ENCODE data around the gene GRIP1. TPM values are rescaled to one million over a fixed set of nuclear protein-coding genes. Genes with fewer than 3 reads are reported as not detected.

Gene GRIP1
- total RNA-seq, 3 donors from 2014 or later, result 6.6 to 22.8 (median 12.8) TPM

DNA sequence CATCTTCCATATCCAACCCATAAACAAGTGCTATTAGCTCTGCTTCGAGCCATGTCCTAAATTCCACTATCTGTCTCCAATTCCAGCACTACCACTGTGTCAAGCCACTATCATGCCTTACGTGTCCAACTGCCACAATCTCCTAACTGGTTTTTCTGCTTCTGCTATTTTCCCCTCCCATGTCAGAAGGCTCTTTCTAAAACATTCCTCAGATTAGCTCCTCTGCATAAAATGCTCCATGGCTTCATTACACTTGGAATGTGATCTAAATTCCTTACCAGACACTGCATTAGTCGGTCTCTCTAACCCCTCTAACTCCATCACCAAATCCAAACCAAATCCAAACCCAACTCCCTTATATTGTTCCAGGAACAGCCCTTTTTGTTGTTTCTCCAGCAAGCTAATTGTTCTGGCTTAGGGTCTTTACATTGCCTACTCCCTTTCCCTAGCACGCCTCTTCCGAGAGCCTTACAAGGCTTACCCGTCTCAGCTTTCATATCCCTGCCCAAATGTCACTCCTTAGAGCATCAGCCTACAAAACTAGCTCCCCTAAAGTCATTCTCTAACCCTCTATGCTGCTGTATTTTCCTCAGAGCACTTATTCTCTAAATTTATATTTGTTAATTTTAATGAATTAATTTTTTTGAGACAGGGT lies 236.8 kb downstream of the GRIP1 start:
- H3K4me3 ChIP-seq, result no peak overlapping the region
- TF ChIP-seq, protein P1, sequence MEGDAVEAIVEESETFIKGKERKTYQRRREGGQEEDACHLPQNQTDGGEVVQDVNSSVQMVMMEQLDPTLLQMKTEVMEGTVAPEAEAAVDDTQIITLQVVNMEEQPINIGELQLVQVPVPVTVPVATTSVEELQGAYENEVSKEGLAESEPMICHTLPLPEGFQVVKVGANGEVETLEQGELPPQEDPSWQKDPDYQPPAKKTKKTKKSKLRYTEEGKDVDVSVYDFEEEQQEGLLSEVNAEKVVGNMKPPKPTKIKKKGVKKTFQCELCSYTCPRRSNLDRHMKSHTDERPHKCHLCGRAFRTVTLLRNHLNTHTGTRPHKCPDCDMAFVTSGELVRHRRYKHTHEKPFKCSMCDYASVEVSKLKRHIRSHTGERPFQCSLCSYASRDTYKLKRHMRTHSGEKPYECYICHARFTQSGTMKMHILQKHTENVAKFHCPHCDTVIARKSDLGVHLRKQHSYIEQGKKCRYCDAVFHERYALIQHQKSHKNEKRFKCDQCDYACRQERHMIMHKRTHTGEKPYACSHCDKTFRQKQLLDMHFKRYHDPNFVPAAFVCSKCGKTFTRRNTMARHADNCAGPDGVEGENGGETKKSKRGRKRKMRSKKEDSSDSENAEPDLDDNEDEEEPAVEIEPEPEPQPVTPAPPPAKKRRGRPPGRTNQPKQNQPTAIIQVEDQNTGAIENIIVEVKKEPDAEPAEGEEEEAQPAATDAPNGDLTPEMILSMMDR (IDR thresholded peaks at IDR 0.05), result no peak
- DNase-seq (no peak), ATAC-seq (no peak)
- H3K4me1 ChIP-seq (ENCODE audit: low read depth), result no peaks in the 10 kb centered on the region
- intact Hi-C loops (cut with DNase I, micrococcal nuclease), result no loop called here
- H3K36me3 ChIP-seq (ENCODE audit: low read depth), result no peaks in the 10 kb centered on the region
- H3K9me3 ChIP-seq, result no peaks in the 10 kb centered on the region

DNA sequence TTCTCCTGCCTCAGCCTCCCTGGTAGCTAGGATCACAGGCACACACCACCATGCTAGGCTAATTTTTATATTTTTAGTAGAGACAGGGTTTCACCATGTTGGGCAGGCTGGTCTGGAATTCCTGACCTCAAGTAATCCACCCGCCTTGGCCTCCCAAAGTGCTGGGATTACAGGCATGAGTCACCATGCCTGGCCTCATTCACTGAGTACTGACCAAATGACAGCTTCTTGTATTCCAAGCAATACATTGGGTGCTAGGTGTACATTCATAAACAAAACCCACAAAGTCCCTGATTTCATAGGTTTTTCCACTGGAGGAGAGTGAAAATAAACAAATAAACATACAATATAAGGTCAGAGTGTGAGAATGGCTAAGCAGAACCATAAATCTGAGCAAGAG lies 240.3 kb downstream of the GRIP1 start:
- intact Hi-C loops (cut with DNase I, micrococcal nuclease), result no loop called here

DNA sequence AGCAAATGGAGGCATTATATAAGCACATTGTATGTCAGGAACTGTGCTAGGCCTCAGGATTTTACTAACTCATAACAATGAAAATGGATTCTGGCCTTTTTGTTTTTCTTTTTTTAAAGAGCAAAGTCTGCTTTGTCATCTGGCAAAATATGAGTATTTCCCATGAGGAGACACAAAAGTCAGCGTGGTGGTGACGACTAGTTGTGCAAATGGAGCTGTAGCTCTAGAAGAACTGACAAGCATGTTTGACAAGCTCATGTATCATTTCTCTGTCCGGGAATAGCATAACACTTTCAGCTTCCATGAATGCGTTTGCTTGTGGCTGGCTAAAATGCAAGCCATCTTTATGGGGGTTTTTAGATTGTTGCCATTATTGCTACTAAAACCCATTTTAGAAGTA lies 248.8 kb downstream of the GRIP1 start:
- ATAC-seq (no peak), DNase-seq (no peak)
- Histone ChIP-seq H3K36me3 (ENCODE audit: low read depth) (no peaks in the 10 kb centered on the region), H3K4me3 (no peak overlapping the region), H3K9me3 (no peaks in the 10 kb centered on the region), H3K4me1 (ENCODE audit: low read depth) (no peaks in the 10 kb centered on the region)
- TF ChIP-seq, protein P1 (IDR thresholded peaks at IDR 0.05), result no peak
- intact Hi-C loops (cut with DNase I, micrococcal nuclease), result no loop called here

More for the DNA sequence above, 240.3 kb downstream of the GRIP1 start:
- Histone ChIP-seq H3K4me3 (no peak overlapping the region), H3K36me3 (ENCODE audit: low read depth) (no peaks in the 10 kb centered on the region), H3K9me3 (no peaks in the 10 kb centered on the region), H3K4me1 (ENCODE audit: low read depth) (no peaks in the 10 kb centered on the region)
- TF ChIP-seq, protein P1 (IDR thresholded peaks at IDR 0.05), result no peak
- DNase-seq, result no peak
- ATAC-seq, result no peak

DNA sequence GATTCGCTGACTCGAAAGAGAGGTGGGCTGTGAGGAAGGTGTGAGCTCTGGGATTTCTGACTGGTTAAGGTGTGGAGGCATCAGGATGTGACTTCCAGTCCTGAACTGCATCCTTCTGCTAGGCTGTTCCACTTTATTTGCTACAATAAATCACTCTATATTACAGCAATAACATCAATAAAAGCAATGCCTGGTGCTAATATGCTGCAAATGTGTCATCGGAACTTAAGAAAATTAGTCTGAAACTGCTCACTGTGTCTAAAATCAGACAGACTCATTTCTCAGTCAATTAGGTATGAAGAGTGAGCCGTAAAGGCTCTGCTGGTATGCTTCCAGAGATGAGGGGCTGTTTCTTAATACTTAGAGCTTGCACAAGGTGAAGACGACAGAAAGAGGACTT lies 250.0 kb downstream of the GRIP1 start:
- H3K4me1 ChIP-seq (ENCODE audit: low read depth), result no peaks in the 10 kb centered on the region
- TF ChIP-seq, protein P1 (IDR thresholded peaks at IDR 0.05), result no peak
- intact Hi-C loops (cut with DNase I, micrococcal nuclease), result no loop called here
- ATAC-seq (no peak), DNase-seq (no peak)
- H3K36me3 ChIP-seq (ENCODE audit: low read depth), result no peaks in the 10 kb centered on the region
- H3K9me3 ChIP-seq, result no peaks in the 10 kb centered on the region
- no peak overlapping the region for H3K4me3 ChIP-seq

DNA sequence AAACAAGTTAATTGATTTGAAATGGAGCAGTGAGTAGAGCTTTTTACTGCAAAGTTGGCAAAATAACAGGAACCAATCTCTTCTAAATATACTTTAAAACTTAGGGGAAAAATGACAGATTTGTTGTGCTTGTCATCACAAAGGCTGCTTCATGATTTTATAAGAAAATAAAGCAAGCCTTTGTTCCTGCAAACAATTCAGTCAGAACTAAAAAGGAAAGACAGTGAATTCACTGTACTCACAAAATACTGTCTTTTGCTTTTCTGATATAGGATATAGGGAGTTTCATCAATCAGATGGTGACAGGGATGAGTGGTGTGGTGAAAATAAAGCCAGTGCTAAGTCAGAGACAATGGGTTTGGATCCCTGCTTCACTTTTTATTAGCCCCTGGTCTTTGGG lies 250.6 kb downstream of the GRIP1 start:
- Histone ChIP-seq H3K4me1 (ENCODE audit: low read depth) (no peaks in the 10 kb centered on the region), H3K9me3 (no peaks in the 10 kb centered on the region), H3K36me3 (ENCODE audit: low read depth) (no peaks in the 10 kb centered on the region), H3K4me3 (no peak overlapping the region)
- DNase-seq (no peak), ATAC-seq (no peak)
- TF ChIP-seq, protein P1 (IDR thresholded peaks at IDR 0.05), result no peak
- intact Hi-C loops (cut with DNase I, micrococcal nuclease), result no loop called here

DNA sequence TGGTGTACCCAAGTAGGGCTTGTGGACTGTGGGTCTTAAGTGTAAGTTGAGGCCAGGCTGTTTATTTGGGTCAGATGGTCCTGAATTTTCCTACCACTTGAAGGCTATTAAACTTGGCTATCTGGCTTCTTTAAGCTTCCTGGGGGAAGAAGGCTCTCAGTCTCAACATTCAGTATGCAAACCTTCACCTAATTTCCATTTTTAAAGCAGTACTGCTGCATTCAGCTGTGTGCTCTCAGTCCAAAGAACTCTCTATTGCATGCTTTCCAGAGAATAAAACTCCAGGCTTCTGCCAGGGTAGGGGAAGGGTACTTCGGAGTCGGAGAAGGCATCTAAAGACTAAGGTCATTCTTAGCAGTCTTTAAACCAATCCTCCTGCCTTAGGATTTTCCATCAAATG lies 252.2 kb downstream of the GRIP1 start:
- H3K36me3 ChIP-seq (ENCODE audit: low read depth), result no peaks in the 10 kb centered on the region
- no peak for DNase-seq
- TF ChIP-seq, protein P1 (IDR thresholded peaks at IDR 0.05), result no peak
- intact Hi-C loops (cut with DNase I, micrococcal nuclease), result no loop called here
- H3K4me3 ChIP-seq, result no peak overlapping the region
- H3K9me3 ChIP-seq, result no peaks in the 10 kb centered on the region
- no peak for ATAC-seq
- no peaks in the 10 kb centered on the region for H3K4me1 ChIP-seq (ENCODE audit: low read depth)
